Neuron (in vitro differentiated cells): ENCODE measurements around the gene OR5B21.

Source experiments
- H2AFZ ChIP-seq: one replicate; pipeline ENCODE4 v1.6.1; 2013; ENCODE audit warnings: low read depth, mild to moderate bottlenecking, inconsistent platforms, low read length, moderate library complexity
- H3K27me3 ChIP-seq: one replicate; pipeline ENCODE4 v1.6.1; 2013; ENCODE audit warnings: low read length; ENCODE audit not compliant: insufficient read depth
- H3K36me3 ChIP-seq: one replicate; pipeline ENCODE4 v1.6.1; 2013; ENCODE audit warnings: low read length; ENCODE audit not compliant: insufficient read depth
- H3K4me1 ChIP-seq: one replicate; pipeline ENCODE4 v1.6.1; 2013; ENCODE audit warnings: low read length; ENCODE audit not compliant: insufficient read depth
- H3K4me3 ChIP-seq: 2 replicates; pipeline ENCODE4 v1.5.1; 2013; ENCODE audit warnings: mild to moderate bottlenecking, low read length, moderate library complexity
- H3K9me3 ChIP-seq: one replicate; pipeline ENCODE4 v1.6.1; 2013; ENCODE audit warnings: low read length

The OR5B21 gene

DNA sequence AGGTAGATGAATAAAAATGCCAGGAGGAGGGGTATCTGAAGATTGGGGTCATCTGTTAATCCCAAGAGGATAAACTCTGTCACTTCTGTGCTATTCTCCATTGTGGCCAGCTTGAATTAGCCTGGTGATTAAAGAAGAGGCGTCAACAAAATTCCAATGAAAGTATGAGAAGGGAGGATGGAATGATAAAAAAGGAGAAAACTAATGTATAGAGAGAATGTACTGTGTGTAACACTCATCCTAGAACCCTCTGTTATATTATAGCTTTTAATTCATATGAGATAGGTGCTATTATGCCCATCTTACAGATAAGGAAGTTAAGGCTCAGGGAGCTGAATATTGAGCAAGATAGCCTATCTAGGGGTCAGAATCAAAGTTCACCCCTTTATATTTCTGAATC is at the start of gene OR5B21:
Gene OR5B21, minus strand, starts transcription at position 101 of the 400 bp plus-strand sequence. Its CDS starts 0 bp downstream, at position 101.
- Histone ChIP-seq H3K27me3 (peaks cover 20% of the 10 kb centered on the region), H3K4me1 (no peaks in the 10 kb centered on the region), H3K9me3 (no peaks in the 10 kb centered on the region), H2AFZ (no peak within 1 kb of the TSS), H3K4me3 (no peak within 1 kb of the TSS), H3K36me3 (no peaks in the 10 kb centered on the region)

DNA sequence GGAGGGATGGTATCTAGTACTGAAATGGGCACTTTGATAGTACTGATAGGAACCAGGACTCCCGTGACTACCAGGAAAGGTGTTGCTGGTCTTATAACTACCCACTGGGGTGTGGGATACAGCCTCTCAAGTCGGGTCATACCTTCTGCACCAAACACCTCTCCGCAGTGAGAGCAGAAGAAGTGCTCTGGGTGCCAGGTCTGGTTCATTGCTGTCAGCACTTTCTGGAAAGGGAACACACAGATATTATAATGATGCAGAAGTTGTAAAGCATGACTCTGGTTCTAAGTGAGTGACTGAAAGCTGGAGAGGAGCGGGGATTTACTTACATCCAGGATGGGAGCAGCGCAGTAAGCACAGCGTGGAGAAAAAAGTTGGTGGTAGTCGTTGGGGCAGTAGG is 41.7 kb upstream of the OR5B21 start:
- Histone ChIP-seq H3K36me3 (peaks cover 25% of the 10 kb centered on the region), H3K4me3 (no peak overlapping the region), H3K27me3 (no peaks in the 10 kb centered on the region), H3K4me1 (no peaks in the 10 kb centered on the region), H3K9me3 (no peaks in the 10 kb centered on the region), H2AFZ (no peak overlapping the region)

DNA sequence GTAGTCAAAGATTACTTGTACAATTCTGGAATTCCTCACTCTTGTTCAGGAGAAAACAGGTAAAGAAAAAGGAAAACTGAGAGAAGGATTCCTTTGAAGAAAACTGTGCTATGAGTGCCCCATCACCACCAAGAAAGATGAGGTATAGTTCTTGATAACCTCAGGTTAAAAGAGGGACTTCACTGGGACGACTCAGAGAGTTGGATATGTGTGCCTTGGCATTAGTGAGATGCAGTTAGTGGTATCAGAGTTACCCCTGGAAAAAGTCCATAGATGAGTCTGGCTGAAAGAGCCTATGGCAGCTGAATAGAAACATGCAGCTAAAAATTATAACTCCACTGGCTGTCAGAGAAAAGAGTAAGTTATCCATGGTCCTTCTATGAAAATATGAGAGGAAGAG is 38.9 kb upstream of the OR5B21 start:
- Histone ChIP-seq H3K27me3 (no peaks in the 10 kb centered on the region), H3K36me3 (peaks cover 20% of the 10 kb centered on the region), H2AFZ (no peak overlapping the region), H3K9me3 (no peaks in the 10 kb centered on the region), H3K4me3 (no peak overlapping the region), H3K4me1 (no peaks in the 10 kb centered on the region)

DNA sequence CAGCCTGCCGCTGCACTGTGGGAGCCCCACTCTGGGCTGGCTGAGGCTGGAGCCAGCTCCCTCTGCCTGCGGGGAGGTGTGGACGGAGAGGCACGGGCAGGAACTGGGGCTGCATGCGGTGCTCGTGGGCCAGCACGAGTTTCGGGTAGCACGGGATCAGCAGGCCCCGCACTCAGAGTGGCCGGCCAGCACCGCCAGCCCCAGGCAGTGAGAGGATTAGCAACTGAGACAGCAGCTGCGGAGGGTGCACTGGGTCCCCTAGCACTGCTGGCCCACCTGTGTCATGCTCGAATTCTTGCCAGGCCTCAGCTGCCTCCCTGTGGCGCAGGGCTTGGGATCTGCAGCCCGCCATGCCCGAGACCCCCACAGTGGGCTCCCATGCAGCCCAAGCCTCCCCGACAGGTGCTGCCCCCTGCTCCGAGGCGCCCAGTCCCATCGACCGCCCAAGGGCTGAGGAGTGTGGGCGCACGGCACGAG is 24.0 kb upstream of the OR5B21 start:
- no peaks in the 10 kb centered on the region for H3K27me3 ChIP-seq
- no peaks in the 10 kb centered on the region for H3K36me3 ChIP-seq
- H3K4me1 ChIP-seq, result no peaks in the 10 kb centered on the region

DNA sequence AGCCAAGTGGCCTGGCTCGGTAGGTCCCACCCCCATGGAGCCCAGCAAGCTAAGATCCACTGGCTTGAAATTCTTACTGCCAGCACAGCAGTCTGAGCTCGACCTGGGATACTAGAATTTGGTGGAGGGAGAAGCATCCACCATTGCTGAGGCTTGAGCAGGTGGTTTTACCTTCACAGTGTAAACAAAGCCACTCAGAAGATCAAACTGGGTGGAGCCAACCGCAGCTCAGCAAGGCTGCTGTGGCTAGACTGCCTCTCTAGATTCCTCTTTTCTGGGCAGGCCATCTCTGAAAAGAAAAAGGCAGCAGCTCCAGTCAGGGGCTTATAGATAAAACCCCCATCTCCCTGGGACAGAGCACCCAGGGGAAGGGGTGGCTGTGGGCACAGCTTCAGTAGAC is 22.3 kb upstream of the OR5B21 start:
- Histone ChIP-seq H3K9me3 (peaks cover 6% of the 10 kb centered on the region), H2AFZ (no peak overlapping the region), H3K4me3 (no peak overlapping the region), H3K27me3 (no peaks in the 10 kb centered on the region), H3K36me3 (no peaks in the 10 kb centered on the region), H3K4me1 (no peaks in the 10 kb centered on the region)

More for the DNA sequence above, 24.0 kb upstream of the OR5B21 start:
- Histone ChIP-seq H2AFZ (no peak overlapping the region), H3K9me3 (peaks cover 6% of the 10 kb centered on the region), H3K4me3 (no peak overlapping the region)

DNA sequence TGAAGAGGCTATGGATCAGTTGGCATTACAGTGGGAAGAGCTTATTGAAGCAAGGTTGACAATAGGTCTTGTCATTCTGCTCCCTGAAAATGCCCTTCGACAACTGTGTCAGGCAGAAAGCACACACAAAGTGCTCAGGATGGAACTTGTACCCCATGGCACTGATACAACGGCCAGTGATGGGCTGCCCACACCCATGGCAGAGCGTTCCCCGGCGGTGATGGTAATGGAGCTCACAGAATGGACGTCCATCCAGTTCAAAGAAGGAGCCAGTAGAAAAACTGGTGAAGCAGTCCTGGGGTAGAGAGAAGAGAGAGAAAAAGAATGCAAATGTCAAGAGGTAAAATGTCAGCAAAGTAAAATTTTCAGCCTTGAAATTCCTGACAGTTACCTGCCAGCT is 19.5 kb upstream of the OR5B21 start:
- no peaks in the 10 kb centered on the region for H3K4me1 ChIP-seq
- no peaks in the 10 kb centered on the region for H3K36me3 ChIP-seq
- H3K4me3 ChIP-seq, result no peak overlapping the region
- no peaks in the 10 kb centered on the region for H3K27me3 ChIP-seq
- H2AFZ ChIP-seq, result no peak overlapping the region
- H3K9me3 ChIP-seq, result peaks cover 6% of the 10 kb centered on the region

DNA sequence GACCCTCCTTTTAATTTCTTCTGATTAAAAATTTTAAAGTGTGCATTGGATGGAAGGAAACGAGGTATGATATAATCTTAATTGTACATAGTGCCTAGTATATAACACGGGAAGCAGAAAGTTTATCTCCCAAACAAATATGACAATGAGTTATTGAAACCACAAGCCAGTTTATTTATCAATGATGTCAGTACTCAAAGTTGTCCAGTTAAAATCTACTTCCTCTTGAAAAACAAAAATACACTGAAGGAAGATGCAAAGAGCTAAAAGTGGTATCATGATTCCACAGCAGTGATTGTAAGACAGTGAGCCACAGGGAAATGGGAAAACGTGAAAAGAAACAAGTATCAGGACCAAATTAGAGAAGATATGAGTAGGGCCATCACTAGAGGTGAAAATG is 18.8 kb upstream of the OR5B21 start:
- H3K4me3 ChIP-seq, result no peak overlapping the region
- H3K9me3 ChIP-seq, result peaks cover 2% of the 10 kb centered on the region
- H2AFZ ChIP-seq, result no peak overlapping the region
- H3K36me3 ChIP-seq, result no peaks in the 10 kb centered on the region
- no peaks in the 10 kb centered on the region for H3K27me3 ChIP-seq
- H3K4me1 ChIP-seq, result no peaks in the 10 kb centered on the region

DNA sequence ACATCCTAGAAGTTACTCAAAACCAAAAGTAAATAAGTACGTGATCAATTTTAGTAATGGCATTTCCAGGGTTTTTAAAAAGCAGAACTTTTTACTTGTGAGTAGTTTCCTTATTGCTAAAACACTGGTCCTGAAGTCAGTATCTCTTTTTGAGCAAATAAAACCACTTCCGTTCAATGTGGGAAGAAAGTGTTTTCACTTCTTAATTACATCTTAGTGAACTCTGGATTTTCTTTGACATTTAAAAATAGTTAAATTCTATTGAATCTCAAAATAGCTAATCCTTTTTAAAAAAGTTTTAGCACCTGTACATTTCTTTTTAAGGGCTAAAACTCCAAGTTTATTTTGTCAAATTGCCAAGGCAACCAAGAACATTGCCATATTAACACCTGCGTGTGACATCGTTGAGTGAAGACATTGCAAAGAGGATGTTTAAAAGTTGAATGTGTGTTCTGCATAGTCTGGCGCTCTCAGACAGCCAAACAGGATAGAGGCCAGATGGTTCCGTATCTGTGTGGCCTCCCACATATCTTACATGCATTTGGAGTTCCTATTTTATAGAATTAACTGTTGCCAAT is 17.2 kb upstream of the OR5B21 start:
- H3K4me1 ChIP-seq, result no peaks in the 10 kb centered on the region
- no peaks in the 10 kb centered on the region for H3K36me3 ChIP-seq
- H3K4me3 ChIP-seq, result no peak overlapping the region
- no peak overlapping the region for H2AFZ ChIP-seq
- H3K27me3 ChIP-seq, result peaks cover under 1% of the 10 kb centered on the region
- H3K9me3 ChIP-seq, result no peaks in the 10 kb centered on the region

DNA sequence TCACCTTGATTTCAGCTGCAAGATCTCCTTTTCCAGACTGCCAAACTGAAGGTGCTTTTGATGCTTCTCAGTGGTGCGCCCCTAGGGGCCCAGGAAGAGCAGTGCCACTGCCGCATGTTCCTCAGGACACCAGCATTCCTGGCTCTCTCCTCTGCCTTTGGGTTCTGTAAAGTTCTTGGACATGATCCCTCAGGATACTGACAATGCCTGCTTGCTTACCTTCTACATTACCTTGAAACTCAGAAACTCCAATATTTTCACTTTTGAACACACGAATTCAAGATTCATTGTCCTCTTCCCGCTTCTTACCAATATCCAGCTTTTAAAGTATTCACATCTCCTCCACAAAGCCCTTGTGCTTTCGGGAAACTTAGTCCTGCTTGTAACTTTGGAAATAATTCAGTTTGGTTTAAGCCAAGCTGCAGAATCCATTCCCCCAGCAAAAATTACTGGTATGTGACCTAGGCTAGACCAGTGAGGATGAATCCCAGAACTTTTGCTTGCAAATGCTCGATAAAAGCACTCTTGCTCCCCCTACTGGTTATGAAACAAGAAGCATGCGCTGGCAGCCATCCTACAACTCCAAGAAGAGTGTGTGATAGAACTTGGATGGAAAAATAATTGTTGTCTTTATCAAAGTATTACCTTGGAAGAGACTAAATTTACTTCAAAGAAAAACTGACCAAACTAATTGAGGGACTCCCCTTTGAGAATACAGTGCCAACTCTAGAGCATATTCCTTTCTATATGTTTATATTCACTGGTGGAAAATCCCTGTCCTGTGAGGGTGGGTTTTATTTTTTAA is 16.5 kb upstream of the OR5B21 start:
- H3K4me1 ChIP-seq, result no peaks in the 10 kb centered on the region
- no peak overlapping the region for H2AFZ ChIP-seq
- H3K9me3 ChIP-seq, result no peaks in the 10 kb centered on the region
- no peak overlapping the region for H3K4me3 ChIP-seq
- no peaks in the 10 kb centered on the region for H3K36me3 ChIP-seq
- H3K27me3 ChIP-seq, result peaks cover 4% of the 10 kb centered on the region

DNA sequence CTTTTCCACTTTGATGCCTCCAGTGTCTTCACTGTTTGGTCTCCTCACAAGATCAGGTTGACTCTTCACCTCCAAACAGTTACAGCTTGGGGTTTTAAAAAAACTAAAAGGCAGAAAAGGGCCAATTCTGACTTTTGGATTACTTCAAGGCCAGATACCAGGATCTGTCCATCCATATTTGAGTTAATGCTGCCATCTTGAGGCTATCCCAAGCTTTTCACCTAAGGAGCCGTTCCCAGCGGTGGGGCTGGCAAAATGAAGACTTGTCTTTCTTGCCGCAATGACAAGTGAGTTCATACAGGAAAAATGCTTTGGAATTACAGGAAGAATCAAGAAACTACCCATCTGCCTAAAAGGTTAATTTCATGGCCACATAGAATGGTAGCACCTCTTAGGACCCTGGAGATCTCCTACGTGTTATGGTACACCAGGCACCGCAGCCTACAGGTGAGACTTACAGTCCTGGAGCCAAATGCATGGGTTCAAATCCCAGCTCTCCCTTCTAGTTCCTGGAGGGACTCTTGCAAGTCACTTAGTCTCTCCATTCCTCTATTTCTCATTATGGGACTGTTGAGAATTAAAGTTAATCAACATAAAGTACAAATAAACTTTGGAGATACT is 6.0 kb upstream of the OR5B21 start:
- no peaks in the 10 kb centered on the region for H3K9me3 ChIP-seq
- H2AFZ ChIP-seq, result no peak overlapping the region
- H3K36me3 ChIP-seq, result no peaks in the 10 kb centered on the region
- H3K27me3 ChIP-seq, result peaks cover 7% of the 10 kb centered on the region
- no peaks in the 10 kb centered on the region for H3K4me1 ChIP-seq
- no peak overlapping the region for H3K4me3 ChIP-seq

DNA sequence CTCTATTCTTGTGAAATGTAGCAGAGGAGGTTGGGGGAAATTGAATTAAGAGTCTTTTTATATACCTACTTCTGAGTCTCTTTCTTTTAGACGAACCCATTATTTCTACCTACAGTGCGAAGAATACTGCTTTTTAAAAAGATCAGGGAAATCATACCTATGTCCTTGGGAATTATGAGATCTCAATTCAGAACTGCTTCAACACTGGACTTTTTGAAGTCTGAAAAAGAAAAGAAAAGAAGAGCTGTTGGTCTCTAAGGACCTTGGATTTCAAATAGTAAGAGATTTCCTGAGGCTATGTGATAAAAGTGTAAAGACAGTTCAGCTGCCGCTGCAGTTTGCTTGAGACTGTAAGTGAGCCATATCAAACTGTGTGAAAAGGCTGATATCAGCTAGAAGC is 3.7 kb upstream of the OR5B21 start:
- Histone ChIP-seq H3K27me3 (peaks cover 12% of the 10 kb centered on the region), H3K4me3 (no peak overlapping the region), H3K36me3 (no peaks in the 10 kb centered on the region), H3K9me3 (no peaks in the 10 kb centered on the region), H3K4me1 (no peaks in the 10 kb centered on the region), H2AFZ (no peak overlapping the region)

DNA sequence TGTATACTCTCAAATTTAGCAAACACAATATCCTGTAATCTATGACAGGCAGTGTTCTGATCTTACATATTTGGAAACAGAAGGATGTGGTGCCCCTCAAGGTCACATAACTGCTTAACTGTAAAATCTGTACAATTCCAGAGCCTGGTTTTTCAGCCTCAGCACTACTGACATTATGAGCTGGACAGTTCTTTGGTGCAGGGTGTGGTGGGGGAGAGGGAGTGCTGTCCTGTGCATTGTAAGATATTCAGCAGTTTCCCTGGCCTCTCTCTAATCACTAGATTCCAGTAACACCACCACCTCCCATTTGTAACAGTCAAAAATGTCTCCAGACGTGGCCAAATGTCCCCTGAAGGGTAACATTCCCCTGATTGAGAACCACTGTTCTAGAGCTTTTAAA is 1.8 kb upstream of the OR5B21 start:
- no peaks in the 10 kb centered on the region for H3K36me3 ChIP-seq
- H3K4me3 ChIP-seq, result no peak overlapping the region
- peaks cover 15% of the 10 kb centered on the region for H3K27me3 ChIP-seq
- no peak overlapping the region for H2AFZ ChIP-seq
- H3K9me3 ChIP-seq, result no peaks in the 10 kb centered on the region
- H3K4me1 ChIP-seq, result no peaks in the 10 kb centered on the region

DNA sequence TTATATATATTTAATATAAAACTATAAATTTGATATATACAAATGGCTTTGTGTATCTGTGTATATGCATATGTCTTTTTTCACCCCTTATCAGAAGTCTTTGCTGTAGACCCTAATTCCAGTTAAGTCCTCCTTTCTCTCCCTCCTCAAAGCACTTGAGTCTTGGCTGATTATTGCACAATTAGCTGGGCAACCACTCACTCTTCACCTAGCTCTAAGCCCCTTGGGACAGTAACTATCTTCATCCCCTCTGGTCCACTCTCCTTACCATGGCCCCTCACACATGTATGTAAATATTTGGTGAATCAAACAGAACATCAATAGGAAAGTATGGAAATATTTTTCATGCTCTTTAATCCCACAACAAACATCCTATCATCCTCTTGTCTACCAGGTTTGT is 909 bp upstream of the OR5B21 start:
- Histone ChIP-seq H3K27me3 (peaks cover 15% of the 10 kb centered on the region), H3K4me1 (no peaks in the 10 kb centered on the region), H3K9me3 (no peaks in the 10 kb centered on the region), H2AFZ (no peak overlapping the region), H3K36me3 (no peaks in the 10 kb centered on the region), H3K4me3 (no peak overlapping the region)
